HG03378 (cell line): ENCODE results near the gene ASIC2.

Source experiments
- ATAC-seq: cut with Tn5 transposase; IDR thresholded peaks from one replicate; pipeline ENCODE4 v1.9.1; 2021; ENCODE audit warnings: mild to moderate bottlenecking, moderate library complexity; ENCODE audit not compliant: unreplicated experiment

The ASIC2 gene

DNA sequence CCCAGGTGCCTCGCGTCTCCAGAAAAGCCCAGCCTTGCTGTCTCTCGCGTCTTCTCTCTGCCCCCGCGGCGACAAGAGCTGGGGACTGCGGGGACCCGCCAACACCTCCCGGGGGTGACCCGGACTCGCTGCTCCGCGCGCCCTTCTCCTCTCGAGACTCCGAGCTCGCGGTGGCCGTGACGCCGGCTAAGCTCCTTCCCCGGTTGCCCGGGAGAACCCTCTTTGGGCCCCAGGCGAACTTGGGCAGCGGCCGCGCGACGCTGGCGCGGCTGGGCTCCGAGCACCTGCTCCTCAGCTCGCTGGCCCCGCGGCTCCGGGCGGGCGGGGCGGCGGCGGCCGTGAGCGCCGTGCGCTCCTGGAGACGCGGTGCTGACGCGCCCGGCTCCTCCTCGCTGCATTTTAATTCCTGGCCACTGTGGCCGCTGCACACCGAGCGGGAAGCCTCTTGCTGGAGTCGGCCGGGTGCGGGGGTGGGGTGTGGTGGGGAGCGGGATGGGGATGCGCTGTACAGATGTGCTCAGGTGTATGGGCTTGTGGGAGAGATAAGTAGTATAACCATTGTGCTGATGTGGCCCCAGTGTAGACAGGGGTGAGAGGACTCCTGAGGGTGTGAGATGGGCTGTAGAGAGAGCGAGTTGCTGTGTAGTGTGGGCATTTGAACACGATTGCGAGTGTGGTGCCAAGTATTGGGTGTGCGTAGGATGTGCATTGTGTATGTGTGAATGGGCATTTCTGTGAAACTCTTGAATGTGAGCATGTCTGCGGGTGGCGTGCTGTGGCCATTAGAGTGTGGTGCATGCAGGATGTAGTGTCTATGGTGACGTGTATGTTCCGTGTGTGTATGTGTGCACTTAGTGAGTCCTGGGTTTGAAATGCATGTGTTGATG is at the start of gene ASIC2:
Gene ASIC2, minus strand, starts transcription at position 315 of the 887 bp plus-strand sequence.
- ATAC-seq, result no peak

DNA sequence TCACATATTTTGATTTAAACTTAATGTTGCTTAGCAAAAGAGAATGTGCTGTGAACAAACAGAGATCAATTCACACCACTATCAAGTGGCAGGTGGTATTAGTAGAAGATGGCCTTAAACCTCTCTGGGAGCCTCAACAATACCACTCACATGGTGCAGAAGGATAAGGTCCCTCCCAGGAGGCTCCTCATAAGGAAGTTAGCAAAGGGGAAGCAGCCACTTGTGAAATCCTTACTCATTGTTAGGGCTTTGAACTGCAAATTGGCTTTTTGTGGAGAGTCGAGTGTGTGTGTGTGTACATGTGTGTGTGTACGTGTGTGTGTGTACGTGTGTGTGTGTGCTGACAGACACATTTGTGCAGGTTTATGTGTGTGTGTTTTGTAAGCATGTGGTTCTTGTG is 48.9 kb upstream of the ASIC2 start:
- no peak for ATAC-seq

DNA sequence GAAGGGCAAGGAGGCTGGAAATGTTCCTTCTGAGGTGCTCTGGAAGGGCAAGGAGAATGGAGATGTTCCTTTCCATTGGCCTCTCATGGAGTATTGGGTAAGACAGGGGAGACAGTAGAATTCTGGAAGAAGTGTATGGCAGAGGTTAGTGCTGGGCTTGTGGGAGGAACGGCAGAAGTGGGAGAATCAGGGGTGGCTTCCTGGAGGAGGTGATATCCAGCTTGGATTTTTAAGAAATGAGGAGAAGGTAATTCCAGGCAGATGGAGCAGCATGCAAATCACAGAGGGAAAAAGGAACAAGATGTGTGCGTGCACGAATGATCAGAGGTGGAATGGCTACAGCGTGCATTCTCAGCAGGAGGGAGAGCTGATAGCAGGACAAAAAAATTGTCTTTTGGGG is 45.1 kb upstream of the ASIC2 start:
- ATAC-seq, result no peak

DNA sequence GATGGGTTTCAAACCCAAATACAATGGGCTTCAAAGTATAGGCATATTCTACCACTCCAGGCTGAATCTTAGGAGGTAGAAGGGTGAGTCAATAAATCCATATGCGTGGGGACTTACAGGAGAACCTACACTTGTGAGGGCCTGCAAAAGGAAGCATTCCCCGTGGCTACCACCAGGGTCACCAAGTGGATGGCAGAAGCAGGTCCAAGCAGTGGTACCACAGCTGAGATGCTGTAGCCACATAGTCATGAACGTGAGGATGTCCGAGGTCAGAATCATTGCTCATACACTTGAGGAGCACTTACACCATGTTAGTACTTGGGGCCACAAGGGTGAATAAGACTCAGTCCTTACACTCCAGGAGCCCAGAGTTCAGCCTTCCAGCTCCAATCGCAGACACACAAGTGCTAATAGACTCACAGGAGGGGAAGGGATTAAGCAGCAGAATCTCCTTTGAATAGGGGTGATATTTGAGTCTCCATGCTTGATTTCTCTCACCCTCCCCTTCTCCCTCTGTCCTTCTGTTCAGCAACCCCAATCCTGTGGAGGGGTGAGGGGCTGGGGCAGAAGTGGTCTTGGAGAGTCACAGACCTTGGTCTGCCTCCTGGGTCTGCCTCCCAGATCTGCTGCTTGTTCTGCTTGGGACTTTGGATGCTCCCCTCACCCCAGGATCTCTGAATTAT is 42.5 kb upstream of the ASIC2 start:
- no peak for ATAC-seq

DNA sequence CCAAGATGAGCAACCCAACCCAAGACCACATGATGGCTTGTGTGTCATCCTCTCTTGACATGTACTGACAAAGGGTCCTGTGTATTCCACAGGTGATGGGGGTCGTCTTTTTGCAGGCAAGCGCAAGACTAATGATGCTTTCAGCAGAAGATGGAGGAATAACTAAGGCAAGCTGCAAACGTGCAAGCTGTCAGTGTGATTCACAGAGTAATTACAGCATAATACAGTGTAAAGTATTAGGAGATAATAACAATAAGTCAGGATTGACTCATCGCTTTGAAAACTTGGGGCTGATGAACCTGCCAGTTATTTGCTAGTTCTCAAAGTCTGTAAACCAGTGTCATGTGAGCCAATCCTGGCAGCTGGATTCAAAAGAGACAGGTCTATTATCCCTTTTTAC is 41.6 kb upstream of the ASIC2 start:
- no peak for ATAC-seq

DNA sequence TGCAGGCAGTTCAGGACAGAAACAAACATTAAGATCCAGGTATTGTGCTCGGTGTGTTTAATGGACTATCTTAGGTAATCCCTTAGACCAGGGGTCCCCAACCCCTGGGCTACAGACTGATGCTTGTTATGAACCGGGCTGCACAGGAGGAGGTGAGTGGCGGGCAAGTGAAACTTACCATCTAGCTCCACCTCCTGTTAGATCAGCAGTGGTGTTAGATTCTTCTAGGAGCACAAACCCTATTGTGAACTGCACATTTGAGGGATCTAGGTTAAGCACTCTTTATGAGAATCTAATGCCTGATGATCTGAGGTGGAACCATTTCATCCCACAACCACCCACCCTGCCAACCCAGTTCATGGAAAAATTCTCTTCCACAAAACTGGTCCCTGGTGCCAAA is 37.8 kb upstream of the ASIC2 start:
- no peak for ATAC-seq

DNA sequence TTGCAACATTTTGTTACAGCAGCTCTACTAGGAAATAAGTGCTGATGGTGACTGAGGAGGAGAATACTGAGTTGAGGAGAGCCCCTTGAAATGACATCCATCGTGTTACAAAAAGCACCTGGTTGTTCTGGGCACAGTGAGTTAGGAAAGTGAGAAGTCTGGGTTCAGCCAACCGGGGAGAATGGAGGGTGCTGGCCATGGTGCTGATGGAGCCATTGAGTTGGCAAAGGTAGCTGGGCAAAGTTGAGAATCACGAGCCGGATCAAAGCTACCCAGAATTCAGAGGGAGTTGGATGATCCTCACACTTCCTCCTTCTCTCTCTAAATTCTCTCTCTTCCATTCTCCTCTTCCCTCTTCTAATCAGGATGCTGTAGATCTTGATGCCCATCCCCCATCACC is 35.0 kb upstream of the ASIC2 start:
- ATAC-seq, result no peak

DNA sequence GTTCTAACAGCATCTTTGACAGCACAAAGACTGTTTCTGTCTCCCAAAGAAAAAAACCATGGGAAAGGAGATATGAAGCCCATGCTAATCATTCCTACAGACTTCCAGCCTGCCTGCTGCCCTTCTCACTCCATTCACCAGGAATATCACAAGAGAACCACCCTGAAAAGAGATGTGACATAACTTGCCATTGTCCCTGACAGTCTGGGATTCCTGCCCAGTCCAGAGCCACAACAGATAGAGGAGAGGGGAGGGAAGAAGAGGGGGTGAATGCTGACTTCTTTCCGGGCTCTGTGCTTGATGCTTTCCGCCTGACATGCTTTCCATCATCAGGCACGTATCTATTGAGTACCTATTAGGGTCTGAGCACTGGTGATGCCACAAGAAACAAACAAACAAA is 31.6 kb upstream of the ASIC2 start:
- ATAC-seq, result no peak

DNA sequence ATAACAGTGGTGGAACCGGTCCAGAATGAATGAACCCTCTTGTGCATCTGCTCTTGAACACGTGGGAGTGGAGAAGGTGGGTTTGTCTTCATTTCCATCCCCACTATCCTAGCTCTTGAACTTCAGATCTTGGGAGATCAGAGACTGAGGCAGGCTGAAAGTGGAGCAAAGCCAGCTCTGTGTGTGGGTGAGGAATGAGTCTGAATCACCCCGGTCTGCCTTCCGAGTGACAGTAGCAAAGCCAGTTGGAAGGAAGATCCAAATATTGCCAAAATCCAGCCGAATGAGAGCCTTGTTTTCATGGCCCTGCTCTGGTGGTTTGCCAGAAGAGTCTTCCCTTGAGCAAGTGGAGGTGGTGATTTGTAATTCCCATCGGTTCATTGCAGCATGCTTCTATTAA is 29.0 kb upstream of the ASIC2 start:
- ATAC-seq, result no peak

DNA sequence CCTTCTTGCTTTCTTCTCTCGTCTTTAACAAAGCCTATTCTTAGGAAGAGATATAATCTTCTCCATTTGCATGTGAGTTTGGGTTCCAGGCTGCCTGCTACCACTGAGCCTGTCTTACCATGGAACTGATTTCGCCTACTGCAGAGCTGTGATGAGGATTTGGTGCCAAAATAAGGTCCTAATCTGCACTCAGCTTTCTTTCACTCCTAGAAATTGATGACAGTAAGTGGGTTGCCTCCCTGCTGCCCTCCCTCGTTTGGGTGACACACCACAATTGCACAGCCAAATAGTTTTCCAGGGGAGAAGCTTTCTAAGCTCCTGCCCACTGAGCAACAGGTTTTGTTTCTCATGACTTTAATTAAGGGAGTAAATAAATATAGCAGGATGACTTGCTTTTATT is 25.1 kb upstream of the ASIC2 start:
- ATAC-seq, result no peak

DNA sequence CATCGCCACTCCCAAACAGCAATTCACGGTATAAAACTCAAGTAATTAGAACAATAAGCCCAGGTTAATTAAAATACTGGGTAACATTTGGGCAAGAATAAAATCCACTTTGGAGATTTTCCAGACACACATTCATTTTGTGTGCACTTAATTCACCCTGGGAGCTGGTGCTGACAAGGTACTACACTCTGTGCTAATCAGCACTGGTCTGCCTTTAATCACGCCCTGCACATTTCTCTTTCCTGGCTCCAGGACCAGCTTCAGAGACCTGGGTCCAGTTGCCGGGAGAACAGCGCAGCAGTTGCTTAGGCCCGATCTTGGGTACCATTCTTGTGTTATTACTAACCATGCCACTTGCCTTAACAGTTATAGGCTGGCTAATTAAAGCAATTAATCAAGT is 23.7 kb upstream of the ASIC2 start:
- no peak for ATAC-seq

DNA sequence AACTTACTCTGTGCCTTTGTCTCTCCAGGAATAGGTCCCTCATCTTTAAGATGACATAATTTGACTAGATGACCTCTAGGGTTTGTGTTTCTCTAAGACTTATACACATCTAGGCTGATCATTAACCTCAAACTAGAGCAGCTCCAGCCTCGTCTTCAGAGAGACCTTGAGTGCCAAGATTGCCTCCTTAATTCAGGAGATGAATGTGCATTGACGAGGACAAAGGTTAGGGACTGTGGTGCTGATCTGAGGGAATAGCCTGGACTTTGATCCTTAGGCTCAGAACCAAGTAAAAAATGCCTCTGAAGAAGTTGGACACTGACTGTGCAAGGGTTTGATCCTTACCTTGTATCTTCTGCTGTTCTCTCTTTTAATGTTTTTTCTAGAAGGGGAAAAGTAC is 17.2 kb upstream of the ASIC2 start:
- ATAC-seq, result no peak

DNA sequence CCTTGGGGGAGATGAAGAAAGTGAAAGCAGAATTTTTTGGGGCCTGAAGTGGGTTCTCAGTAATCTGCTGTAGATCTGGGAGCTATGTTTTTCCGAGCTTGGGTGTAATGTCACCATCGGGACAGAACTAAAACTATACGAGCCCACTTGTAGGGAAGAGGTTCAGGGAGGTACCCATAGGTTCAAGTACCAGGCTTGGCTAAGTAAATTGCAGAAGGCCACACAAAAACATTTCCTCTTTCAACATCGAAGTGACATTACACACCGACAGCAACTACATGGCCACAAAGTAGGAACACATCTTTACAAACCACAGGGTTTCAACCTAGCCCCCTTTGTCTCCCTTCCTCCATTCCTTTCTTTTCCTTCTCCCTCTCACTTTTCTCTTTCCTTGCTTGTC is 10.2 kb upstream of the ASIC2 start:
- ATAC-seq, result no peak

DNA sequence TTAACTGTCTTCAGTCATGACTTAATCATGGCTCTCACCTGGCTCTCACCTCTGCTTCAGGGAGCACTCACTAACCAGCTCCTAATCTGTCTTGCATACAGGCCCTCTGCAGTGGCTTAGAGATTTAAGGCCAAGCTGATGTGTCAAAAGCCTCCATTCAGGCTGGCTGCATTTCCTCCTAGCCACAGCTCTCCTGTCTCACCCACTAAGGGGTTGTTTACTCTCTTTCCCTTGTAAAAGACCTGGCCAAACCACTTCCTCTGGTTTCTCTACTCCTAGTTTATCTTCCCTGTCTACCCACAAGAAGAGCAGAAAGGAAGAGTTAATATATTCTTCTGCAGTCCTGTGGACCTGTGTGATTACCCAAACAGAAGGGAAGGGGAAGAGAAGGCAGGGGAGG is 9.3 kb upstream of the ASIC2 start:
- no peak for ATAC-seq

DNA sequence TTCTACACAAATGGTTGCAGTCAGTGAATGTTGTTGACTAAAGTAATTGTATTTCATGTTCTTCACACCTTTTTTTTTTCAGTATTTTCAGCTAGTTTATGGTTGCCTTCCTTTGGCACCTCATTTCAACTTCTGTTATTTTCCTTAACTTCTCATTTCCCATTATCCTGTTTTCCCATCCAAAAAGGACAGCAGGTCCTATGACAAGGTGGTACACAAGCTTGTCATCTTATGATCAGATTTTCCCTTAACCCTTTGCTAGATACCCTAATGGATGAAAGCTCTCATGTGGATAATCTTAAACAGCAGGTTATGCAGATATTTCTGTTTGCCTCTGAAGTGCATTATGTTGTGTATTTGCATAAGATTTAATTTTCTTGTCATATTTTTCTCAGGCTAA is 7.1 kb upstream of the ASIC2 start:
- no peak for ATAC-seq

DNA sequence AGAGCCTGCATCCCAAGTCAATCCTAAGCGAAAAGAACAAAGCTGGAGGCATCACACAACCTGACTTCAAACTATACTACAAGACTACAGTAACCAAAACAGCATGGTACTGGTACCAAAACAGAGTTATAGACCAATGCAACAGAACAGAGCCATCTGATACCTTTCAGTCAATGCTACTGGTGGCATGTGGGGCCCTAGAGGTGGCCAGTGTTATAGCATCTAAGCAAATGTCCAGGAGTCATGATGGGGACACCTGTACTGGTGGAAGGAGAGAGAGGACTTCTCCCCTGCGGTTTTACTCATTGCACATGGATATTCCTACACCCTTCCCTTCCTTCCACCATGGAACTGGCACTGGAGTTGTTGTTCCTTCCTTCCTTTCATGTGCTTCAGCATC is 6.0 kb upstream of the ASIC2 start:
- ATAC-seq, result no peak

DNA sequence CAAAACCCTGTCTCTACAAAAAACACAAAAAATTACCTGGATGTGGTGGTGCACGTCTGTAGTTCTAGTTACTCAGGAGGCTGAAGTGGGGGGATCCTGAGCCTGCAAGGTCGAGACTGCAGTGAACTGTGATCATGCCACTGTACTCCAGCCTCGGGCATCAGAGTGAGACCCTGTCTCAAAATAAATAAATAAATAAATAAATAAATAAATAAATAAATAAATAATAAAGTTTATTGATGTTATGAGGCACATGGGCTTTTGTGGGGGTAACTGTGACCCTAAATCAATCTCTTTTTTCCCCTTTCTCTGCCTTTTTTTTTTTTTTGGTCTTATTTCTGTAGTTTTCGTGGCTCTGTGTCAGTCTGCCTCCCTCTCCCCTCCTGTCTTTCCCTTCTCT is 4.5 kb upstream of the ASIC2 start:
- ATAC-seq, result no peak

DNA sequence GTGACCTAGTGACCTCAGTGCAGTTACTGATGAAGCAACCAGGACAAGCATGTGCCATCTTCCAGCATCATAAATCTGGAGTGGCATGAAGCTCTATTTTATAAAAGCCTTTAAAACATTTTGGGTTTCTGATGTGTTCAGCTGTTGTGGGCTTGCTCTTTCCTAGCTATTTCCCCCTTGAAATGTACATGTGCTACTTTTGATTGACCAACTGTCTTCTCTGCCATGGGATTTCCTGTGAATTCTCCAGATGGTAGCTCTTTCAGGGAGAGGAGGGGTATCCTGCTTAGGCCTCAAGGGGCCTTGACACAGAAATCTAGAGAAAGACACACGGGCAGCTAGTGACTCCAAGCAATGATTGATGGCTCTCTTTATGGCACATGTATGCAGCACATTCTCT is 1.9 kb upstream of the ASIC2 start:
- no peak for ATAC-seq

DNA sequence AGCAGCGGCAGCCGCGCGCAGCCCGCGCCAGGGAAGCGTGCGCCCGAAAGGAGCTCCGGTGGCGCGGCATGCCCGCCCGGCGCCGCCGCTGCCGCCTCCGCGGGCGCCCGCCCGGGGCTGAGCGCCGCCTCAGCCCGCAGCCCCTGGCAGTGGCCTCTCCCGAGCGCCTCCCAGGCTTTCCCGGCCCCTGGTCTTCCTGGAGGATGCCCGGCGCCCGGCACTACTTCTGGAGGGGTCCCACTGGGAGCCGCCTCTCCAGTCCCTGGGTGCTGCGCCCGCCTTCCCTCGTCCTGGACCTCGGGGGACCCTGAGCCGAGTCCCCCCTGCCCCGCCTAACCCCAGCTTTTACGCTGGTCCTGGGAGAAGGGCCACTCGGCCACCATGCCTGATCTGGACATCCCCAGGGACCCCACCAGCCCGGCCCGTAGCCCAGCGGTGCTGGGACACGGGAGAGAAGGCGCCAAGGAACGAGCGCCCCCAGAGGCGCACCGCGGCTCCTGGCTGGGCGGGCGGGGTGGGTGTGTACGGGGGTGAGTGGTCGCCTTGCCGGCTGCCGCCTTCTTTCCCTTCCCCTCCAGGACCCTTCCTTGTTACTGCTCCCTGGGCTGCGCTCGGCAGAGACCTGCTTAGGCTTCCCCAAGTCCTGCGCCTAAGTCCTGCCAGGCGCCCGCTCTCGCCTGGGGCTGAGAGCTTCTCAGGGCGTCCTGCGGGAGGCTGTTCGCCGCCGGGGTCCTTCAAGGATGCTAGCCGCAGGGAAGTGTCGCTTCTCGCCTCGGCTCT is 704 bp downstream of the ASIC2 start:
- ATAC-seq, result no peak

DNA sequence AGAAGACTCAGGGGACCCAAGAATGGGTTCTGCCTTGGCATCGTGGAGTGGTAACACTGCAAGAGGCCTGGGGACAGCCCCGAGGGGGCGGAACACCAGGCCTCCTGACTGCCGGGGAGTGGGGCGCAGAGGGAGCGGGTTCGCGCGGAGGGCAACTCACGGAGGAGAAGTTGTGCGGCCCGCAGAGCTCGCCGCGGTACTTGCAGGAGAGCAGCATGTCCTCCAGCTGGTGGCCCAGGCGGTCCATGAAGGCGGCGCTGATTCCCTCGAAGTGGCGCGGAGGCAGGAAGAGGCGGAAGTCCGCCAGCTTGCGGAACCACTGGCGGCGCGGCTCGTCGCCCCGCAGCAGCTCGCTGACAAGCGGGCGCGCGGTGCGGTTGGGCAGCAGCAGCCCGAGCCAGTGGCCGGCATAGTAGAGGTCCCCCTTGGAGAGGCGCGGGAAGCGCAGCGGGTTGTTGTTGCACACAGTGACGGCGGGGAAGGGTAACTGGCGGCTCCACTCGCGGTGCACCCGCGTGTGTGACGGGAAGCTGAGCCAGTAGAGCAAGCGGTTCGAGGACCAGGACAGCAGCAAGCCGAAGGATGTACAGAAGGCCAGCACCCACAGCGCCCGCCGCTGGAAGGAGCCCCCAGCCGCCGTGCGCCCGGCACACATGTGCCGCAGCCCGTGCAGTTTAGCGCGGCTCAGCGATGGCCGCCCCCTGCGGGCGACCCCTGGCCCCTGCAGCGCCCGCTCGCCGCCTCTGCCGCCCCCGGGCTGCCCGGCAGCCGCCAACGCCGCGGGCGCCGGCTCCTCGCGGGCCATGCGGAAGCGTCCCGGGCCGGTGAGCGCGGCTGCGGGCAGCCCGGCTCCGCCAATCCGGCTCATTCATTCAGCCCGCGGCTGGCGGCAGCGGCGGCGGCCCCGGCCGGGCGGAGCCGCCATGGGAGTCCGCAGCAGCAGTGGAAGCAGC is 1.6 kb downstream of the ASIC2 start:
- ATAC-seq, result no peak

DNA sequence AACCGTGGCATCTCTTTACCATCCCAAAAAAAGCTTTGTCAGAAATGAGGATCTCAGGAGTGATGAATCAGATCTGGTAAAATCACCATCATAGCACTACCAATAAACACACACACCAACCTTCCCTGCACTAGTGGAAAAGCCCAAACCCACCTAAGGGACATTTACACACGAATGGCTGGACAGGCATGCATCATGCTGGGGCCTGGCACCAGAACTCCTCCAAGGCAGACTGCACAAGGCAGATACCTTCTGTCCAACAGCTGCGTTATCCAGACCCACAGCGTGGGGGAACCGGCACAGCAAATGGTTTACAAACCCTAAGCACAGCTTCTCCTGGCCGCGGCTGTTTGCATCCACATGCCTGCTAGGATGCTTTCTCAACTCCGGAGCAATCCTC is 2.8 kb downstream of the ASIC2 start:
- no peak for ATAC-seq
